ENCODE results near the gene ACOXL.

GRCh38 chr2:111165084-111165483 lies 432.7 kb downstream of the ACOXL start:
- TF ChIP-seq CTCF (IDR thresholded peaks at IDR 0.05) (no peak), POLR2A (IDR thresholded peaks at IDR 0.05) (no peak)
